Gastrocnemius medialis (tissue), 4 donors: ENCODE measurements around the gene FERD3L.

Source experiments
- CTCF ChIP-seq, 5 experiments: fragments of 450-650 bp in 3 of 5; fragments of 200-600 bp in 2 of 5; sonication (generic) in 2 of 5; IDR thresholded peaks in 4 of 5; conservative IDR thresholded peaks in 1 of 5; 1 replicate in 4 of 5; 2 replicates in 1 of 5; pipeline ENCODE4 v1.5.1; 2016 to 2019; ENCODE audit warnings: antibody characterized with exemption in 5 of 5, mild to moderate bottlenecking in 3 of 5, moderate library complexity in 3 of 5
- POLR2A ChIP-seq, 2 donors: fragments of 450-650 bp; IDR thresholded peaks; one replicate each; pipeline ENCODE4 v1.6.1; 2017; ENCODE audit warnings: antibody characterized with exemption in 2 of 2, mild to moderate bottlenecking in 2 of 2, moderate library complexity in 2 of 2

- TF ChIP-seq POLR2A (IDR thresholded peaks at IDR 0.05) (no peak), CTCF (IDR thresholded peaks at IDR 0.05 in 4 of 5, conservative IDR thresholded peaks at IDR 0.05 in 1 of 5) (no peak)
These were observed 26.4 kb downstream of the FERD3L start for GRCh38 chr7:19118636-19119371.
